Peyer's patch (tissue), 4 donors: Measurements from ENCODE around the gene FAM131C.
"Not testable (repeated sequence)": the region's sequence is repeated elsewhere in the genome, so short reads cannot be mapped to it uniquely, and the experiment has no call there.

ENCODE experiments used
- CTCF ChIP-seq, 6 experiments: fragments of 450-650 bp in 4 of 6; fragments of 200-600 bp in 2 of 6; sonication (generic) in 1 of 6; IDR thresholded peaks; one replicate each; pipeline ENCODE4 v1.5.1; 2017 to 2019; ENCODE audit warnings: antibody characterized with exemption in 6 of 6, mild to moderate bottlenecking in 3 of 6, moderate library complexity in 1 of 6
- POLR2A ChIP-seq, 2 donors: fragments of 450-650 bp; IDR thresholded peaks; one replicate each; pipeline ENCODE4 v1.5.1; 2017; ENCODE audit warnings: antibody characterized with exemption in 2 of 2, mild to moderate bottlenecking in 2 of 2, moderate library complexity in 2 of 2

- TF ChIP-seq CTCF, POLR2A (IDR thresholded peaks at IDR 0.05): not testable (repeated sequence)
Observed at GRCh38 chr1:16058394-16059120, 14.9 kb downstream of the FAM131C start.
